GM12872 (cell line): ENCODE results near the gene SLC9A6.

Experiments used
- TF ChIP-seq, protein P1 (sequence below): IDR thresholded peaks from 3 replicates; pipeline ENCODE4 v1.5.1; 2011; ENCODE audit warnings: low read depth, mild to moderate bottlenecking, low read length, moderate library complexity; ENCODE audit not compliant: insufficient read depth

The SLC9A6 gene

DNA sequence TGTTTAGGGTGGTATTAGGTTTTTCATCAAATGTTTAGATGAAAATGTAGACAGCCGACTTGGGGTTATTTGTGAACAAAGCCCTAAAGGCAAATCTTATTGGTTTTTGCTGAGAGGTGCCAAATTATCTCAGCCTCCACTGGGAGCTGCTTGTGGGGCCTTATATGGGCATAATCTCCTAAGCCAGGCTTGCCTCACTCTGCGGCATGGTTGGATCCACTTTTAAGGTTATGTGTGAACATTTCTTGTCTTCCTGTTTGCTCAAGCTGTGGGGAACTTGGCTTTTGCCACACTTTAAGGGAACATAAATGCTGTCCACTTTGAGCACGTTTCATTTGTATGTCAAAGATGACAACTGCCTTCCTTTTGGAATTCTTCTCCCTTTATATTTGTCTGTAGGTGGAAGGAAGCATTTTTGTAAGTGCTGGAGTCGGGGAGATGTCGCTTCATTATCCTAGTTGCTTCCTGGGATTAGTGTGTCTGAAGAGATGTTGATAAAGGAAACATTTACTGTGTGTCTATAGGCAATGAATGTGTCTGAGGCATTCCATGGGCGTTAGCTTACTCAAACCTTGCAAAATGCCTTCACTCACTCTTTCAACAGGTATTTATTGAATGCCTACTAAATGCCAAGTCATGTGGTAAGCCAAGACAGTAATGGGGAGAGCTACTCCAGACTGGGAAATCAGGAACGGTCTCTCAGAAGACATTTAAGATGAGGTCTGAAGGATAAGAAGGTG lies 78.3 kb downstream of the SLC9A6 start:
- TF ChIP-seq, protein P1, sequence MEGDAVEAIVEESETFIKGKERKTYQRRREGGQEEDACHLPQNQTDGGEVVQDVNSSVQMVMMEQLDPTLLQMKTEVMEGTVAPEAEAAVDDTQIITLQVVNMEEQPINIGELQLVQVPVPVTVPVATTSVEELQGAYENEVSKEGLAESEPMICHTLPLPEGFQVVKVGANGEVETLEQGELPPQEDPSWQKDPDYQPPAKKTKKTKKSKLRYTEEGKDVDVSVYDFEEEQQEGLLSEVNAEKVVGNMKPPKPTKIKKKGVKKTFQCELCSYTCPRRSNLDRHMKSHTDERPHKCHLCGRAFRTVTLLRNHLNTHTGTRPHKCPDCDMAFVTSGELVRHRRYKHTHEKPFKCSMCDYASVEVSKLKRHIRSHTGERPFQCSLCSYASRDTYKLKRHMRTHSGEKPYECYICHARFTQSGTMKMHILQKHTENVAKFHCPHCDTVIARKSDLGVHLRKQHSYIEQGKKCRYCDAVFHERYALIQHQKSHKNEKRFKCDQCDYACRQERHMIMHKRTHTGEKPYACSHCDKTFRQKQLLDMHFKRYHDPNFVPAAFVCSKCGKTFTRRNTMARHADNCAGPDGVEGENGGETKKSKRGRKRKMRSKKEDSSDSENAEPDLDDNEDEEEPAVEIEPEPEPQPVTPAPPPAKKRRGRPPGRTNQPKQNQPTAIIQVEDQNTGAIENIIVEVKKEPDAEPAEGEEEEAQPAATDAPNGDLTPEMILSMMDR: no peak

DNA sequence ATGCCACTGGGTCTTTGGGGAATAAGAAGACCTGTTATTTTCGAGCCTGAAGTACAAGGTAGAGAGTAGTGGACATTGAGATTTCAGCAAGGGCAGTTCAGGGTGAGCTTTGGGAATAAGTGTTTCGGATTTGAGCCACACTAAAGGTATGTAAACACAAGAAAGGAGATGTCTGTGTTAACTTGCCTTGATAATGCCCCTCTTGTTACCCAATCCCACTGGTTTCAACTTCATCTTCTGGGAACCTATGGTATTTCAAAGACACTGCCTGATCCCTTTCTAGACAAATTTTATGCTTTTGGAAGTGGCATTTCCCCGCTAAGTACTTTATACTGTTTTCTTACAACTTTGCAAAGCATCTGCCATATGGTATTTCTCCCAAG lies 79.4 kb downstream of the SLC9A6 start:
- TF ChIP-seq, protein P1: no peak

DNA sequence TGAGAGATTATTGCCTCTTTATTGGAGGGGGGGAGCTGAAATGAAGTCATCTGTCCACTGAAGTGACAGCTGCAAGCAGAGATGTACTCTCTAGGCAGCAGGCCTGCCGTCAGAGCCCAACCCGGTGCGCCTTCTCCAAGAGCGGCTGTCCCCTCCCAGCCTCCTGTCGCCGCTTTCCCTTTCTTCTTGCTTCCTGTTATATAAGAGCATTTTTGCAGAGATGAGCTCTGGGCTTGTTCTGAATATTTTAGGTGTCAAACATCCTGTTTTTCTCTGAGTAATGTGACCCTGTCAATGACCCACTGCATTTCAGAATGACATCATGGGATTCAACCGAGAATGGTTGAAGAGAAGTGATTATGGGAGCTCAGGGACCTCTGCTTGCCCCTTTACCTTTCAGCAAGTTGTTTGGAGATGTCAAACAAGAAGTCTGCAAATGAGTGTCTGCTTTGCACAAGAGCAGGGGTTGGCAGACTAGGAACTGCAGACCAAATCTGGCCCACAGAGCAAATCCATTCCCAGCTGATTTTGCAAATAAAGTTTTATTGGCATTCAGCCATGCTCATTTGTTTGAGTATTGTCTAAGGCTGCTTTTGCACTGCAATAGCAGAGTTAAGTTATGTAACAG lies 79.9 kb downstream of the SLC9A6 start:
- TF ChIP-seq, protein P1: no peak

DNA sequence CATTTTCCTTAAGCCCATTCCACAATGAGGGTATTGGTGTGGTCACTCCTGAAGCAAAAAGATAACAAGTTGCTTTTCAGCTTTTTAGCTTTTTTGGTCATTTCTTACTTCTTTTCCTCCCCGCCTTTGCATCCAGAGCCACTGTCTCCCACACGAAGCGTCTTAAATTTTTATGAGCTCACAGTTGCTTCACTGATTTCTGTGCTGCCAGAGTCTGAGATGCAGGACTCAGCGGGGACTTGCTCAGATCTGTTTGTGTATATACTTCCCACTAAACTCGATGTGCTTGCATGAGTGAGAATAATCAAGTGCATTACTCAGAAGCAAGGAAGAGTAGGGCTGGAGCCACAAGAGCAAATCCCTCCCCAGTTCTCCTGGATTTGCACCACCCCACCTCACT lies 81.9 kb downstream of the SLC9A6 start:
- TF ChIP-seq, protein P1: no peak

GRCh38 chrX:136067966-136068365 lies 82.7 kb downstream of the SLC9A6 start:
- TF ChIP-seq, protein P1: no peak

- TF ChIP-seq, protein P1: no peak
These were observed 91.7 kb downstream of the SLC9A6 start for GRCh38 chrX:136076942-136077341.

DNA sequence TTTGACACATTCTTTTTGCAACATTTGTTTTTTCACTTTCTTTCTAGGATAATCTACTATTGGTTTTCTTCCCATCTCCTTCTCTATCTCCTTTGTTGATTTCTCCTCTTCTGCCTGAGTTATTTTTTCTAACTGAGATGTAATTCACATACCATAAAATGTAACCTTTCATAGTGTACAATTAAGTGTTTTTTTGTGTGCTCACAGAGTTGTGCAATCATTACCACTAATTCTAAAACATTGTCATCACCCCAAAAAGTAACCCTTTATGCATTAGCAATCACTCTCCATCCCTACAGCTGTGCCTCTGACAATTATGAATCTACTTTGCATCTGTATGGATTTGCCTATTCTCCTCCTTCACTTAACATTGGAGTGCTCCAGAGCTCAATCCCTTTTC lies 95.5 kb downstream of the SLC9A6 start:
- TF ChIP-seq, protein P1: no peak
